ENCODE results near the gene S100P.

Gene S100P

DNA sequence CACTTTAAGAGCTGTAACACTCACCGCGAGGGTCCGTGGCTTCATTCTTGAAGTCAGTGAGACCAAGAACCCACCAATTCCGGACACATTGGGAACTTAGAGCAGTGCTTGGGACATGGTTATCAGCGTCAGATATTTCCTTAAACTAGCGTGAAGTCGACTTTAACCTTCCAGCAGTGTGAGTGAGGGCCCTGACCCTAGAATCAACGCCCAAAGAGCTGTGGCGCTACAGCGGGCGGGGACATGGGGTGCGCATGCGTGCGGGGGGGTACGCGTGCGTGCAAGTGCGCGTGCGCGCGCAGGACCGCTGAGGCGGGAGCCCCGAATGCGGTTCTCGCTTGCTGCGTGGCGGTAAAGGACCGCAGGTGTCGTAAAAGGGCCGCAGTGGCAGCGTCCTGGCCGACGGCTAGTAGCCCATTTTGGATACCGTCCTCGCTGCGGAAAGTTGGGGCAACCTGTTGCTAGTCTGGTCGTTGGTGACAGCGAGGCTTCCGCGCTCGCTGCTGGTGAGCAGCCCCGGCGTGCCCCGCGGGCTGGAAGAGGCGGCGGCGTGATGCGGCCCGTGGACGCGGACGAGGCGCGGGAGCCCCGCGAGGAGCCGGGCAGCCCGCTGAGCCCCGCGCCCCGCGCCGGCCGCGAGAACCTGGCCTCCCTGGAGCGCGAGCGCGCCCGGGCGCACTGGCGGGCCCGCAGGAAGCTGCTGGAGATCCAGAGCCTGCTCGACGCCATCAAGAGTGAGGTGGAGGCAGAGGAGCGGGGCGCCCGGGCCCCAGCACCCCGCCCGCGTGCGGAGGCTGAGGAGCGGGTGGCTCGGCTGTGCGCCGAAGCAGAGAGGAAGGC, 19.8 kb upstream of the S100P start:
- DNase-seq, result peak; percentile 87

DNA sequence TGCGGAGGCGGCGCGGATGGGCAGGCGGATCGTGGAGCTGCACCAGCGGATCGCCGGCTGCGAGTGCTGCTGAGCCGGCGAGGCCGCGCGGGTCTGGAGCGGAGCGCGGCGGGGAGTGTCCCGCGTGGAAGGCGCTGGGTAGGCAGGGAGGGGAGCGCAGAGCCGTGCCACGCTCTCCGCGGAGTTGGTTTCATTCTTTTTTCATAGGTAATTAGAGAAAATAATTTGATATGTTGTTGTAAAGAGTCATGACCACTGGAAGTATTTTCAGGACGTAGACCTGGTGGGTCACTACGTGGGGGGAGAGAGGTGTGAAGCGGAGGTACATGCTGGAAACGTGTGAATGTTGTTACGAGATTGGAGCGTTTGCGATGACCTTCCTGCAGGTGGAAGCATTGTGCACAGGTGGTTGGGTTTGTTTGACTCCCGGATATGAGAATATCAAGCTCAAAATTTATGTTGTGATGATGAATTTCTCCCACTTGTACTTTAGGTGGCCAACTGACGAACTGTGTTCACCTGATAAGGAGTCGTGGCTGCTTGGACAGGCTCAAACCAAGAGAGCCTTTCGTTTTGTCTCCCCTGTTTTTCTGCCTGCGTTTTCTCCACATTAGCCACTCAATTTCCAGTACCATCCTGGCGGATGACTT, 19.1 kb upstream of the S100P start:
- DNase-seq, result no peak

DNA sequence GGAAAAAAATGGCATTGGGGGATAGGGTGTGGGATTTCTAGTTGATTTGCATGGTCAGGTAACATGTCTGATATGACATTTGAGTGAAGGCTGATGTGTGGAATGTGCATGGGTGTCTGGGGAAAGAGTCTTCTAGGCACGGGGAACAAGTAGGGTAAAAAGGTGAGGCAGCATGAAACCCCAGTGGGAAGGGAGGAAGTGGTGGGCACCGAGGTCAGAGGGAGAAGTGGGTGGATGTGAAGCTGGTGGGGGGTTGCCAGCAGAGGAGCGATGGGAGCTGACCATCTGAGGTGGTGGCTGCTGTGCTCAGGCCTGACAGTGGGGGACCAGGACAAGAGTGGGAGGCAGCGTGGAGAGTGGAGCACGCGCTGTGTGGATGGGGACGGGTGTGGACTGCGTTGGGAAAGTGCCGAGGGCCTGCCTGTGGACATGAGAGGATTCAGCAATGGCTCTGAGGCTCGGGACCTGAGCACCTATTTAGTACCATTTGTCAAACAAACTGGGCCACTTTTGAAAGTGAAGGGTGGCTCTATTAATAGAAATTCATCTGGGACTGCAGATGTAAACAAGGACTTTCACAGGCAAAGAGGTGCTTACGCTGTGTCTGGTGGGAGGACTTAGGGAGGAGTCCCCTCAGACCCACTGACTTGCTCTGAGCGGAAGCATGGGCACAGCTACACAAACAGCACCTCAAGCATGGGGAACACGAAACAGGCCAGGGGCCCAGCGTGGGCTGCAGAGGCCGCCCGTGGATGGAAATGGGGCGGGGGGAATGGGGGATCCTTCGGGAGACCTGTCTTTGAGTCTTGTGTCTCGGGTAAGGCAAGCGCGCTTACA, 16.7 kb upstream of the S100P start:
- no peak for DNase-seq

DNA sequence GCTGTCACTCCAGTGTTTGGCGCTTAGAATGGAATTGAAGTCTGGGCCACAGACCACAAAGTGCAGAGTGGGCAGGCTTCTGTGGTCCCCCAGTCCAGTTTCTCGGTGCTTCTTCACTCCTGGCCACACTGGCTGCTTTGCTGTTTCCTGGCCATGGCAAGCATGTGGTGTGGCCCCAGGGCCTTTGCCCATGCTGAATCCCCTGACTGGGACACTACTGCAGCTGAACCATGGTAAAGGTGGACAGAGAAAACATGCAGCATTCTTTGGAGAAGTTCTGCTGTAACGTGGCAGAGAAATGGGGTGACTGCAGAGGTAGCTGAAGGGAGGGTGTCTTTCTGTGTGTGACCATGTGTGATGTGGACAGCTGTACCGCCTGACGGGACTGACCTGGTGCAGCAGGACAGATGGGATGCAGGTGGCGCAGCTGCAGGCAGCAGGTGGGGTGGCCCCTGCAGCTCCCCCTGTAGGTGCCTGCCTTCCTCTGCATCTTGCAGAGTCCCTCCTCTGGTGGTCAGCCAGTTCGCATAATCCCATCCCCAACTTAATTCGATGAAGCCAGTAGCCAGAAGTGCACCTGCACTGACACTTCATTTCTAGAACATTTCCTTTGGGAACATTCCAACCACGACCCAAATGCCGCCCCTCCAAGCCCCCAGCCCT, 13.2 kb upstream of the S100P start:
- no peak for DNase-seq

DNA sequence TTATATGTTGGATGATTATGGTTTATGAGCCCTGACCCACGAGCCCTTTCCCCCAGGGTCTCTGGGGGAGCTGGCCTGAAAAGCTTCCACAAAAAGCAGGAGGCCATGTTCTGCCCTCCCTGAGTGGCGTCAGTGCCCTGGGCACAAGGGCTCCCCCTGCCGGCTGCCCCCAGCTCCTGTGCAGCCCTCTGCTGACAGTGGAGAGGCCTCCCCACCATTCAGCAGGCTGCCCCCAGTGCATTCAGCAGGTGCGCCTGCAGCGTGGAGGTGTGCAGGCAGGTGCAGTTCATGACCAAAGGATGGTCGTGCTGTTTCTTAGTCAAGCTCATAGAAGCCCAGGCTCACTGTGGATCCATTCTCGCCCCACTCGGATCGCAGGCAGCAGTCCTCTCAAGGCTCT, 12.5 kb upstream of the S100P start:
- no peak for DNase-seq

DNA sequence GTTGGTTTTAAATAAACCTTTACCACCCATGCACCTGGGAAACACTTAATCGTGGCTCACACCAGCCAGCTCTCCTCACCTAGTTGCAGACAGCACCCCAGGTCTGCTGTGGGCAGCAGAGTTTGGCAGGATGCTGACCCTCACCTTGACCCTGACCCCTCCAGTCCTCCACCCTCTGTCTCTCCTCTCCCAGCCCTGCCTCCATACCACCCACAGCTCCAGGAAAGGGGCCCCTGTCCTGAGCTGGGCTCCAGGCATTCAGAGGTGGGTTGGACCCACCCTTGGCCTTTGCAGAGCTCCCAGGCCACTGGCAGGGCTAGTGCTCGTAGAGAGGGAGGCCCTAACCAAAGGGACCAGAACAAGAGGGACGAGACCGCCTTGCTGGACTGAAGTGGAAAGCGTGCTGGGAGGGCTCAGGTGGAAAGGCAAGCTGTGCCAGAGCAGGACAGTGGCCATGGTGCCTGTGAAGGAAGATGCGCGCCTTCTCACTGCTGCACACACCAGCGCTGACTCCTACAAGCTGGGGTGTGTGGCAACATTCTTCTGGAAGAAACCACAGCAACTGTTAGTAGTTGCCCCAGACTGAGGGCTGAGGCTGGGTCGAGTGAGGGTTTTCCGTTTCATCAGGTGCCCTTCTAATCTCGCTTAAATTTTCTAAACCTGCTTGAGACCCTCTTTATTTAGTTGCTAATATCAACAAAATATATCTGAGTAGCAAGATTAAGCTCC, 10.7 kb upstream of the S100P start:
- DNase-seq, result no peak

DNA sequence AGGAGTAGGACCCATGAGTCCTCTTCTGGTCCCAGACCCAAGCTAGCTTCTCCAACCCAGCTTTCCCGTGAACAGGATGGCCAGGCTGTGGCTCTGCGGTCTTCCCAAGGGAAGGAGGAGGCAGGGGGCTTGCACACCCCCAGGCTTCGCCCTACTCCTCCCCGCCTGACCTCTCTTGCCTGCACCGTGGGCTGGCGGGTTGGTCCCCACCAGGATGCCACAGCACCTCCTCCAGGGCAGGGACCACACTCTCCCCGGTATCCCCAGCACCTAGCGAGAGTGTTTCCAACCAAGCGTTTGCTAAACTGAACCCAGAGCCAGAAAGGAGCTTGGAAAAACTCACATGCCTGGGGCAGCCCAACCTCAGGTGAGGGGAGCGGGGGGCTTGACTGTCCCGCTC, 9.0 kb upstream of the S100P start:
- no peak for DNase-seq

DNA sequence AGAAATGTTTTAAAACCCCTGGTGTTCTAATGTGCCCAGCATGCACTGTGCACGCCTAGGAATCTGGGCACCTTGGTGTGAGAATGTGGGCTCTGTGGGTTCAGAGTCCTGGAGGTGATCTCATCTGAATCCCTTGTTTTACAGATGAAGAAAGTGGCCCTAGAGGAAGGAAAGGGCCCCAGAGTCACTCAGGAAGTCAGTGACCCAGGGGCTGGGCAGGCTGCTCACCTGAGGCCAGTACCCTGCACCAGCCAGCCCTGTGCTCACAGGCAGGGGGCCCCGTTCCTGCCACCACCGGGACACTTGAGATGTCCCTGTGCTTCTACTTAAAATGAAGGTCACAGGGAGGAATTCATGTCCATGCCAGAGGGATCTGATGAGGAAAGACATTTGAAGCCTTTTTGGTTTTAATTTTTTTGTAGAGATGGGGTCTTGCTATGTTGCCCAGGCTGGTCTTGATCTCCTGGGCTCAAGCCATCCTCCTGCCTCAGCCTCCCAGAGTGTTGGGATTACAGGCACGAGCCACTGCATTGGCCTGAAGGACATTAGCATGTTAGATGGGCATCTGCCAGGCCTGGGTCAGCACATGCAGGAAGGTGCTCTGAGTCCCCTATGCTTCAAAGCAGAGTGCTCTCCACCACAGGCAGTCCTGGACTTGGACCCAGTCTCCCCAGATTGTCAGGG, 7.4 kb upstream of the S100P start:
- DNase-seq, result no peak

DNA sequence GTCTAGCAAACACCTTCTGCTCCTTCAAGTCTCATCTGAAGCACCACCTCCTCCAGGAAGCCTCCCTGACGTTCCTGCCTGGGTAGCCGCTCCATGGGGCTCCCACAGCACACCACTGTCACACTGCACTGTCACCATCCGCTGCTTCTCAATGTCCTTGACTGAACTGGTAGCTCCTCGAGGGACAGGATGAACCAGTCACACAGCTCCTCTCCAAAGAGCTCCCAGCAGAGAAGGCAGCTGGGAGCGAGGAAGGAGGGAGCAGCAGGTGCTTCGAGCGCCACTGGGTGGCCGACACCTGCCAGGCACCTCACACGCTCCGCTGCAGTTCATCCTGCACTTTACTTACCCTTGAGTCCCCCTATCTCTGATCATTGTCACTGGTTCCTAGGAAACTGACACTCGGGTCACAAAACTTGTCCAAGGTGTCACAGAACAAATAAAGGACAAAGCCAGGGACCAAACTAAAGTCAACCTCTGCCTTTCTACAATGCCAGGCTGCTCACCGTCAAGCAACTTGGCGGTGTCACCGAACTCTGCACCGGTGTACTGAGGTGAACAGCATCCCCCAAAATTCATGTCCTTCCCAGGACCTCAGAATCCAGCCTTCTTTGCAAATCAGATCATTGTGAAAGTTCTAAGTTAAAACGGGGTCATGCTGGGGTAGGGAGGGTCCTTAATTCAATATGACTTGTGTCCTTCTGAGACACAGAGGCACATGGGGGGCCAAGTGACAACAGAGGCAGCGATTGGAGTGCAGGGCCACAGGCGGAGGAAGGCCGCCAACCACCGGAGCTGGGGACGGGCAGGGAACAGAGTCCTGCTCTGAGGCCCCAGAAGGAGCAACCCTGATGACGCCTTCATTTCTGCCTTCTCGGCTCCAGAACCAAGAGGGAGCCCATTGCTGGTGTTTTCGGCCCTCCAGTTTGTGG, 5.5 kb upstream of the S100P start:
- DNase-seq, result no peak

DNA sequence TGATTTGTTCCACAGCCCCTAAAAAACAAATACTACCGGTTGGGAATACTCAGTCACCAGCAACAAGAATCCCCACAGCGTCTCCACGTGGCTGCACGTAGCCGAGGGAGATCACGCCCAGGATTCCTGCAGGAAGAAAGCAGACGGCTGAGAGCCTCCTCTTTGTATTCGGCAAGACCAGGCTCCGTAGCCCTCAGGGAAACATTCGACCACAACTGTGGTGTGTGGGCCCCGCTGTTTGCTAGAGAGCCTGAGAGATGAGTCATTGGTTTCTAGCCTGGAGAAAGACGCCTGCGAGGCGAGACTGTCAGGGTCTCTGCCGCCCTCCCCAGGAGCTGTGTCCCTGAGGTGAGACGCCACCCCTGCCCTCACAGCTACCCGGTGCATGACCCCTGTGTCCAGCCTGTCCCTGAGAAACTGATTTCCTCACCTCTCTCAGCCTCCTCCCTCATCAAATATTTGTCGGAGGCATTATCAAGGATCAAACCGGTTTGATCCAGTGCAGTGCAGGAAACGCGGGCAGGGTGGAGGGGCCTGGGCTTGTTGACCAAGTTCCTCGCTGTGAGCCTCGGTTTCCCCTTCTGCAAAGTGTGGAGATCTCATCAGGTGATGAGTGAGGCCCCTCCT, 4.7 kb upstream of the S100P start:
- no peak for DNase-seq

DNA sequence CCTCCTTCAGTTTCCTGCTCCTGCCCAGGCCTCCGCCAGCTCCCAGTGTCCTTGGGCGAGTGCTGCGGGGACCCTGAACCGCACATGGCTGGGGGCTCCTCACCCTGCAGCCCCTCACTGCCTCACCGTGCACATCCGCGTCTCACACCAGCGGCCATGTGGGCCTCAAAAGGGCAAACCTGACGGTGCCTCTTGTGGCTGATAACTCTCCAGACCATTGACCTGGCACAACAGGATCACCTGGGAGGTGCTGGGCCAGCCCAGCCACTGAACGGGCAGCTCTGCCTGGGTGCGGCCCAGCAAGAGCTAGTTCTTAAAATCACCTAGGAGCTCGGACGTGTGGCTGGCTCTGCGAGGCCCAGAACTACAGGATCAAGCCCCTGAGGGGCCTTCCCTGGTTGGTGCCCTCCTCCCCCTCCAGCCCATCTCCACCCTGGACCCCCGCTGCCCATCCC, 4.1 kb upstream of the S100P start:
- DNase-seq, result no peak

DNA sequence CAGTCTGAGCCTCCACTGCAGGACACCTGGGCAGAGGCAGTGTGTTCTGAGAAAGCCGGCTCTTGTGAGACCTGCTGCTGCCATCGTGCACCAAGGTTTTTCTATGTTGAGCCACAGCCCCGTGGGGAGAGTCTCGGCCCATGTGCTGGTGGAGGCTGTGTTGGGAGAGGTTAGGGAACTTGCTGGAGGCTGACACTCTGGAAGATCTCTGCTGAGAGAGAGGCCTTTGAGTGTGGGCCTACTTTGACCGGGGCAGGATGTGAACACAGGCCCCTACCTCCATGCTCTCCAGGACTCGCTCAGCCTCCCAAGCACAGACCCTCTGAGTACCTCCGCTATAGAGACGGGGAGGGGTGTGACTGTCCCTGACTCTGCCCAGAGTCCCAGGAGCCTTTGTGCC, 1.3 kb upstream of the S100P start:
- DNase-seq, result no peak

DNA sequence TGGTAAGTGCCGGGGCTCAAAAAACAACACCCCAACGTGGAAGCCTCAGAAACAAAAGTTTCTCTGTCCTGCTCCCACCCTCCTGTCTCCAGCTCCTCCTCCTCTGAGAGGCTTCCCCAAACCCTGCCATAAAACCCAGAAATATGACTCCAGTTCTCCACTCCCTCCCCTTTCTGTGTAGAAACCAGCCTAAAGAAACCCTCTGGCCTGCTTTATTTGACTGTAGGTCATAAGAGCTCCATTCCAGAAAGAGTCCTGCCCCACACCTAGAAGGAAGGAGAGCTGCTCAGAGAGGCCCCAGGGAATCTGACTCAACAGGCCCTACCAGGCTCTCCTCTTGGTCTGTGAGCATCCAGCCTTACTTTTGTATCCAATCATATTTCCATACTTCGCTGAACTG, 872 bp upstream of the S100P start:
- no peak for DNase-seq

DNA sequence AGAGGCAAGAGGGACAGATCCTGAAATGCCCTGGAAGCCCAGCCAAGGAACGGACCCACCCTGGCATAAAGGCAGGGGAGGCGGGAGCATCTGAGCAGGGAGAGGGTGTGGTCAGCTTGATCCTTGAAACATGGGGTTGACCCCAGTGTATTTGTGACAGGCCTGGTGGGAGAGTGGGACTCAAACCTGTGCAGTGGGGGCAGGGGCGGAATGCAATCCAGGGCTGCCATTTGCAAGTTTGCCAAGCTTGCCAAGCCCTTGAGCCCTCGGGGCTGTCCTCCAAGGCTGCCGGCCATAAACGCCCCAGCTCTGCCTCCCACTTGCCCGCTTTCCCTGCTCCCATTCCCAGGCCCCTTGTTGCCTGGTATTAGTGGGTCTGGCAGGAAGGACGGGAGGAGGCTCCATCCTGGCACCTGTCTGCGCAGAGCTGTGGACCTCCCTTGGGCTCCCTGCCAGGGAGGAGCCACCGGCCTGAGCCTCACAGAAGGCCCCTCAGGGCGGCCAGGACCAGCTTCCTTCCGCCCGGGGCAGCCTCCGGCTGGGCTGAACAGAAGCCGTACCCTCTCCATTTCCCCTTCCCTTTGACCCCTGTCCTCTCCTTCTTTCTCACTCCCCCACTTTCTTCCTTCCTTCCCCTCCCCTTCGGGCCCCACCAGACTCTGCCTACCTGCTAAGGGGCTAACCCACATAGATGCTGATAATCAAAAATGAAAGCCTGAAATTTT, 661 bp downstream of the S100P start:
- DNase-seq, result no peak

DNA sequence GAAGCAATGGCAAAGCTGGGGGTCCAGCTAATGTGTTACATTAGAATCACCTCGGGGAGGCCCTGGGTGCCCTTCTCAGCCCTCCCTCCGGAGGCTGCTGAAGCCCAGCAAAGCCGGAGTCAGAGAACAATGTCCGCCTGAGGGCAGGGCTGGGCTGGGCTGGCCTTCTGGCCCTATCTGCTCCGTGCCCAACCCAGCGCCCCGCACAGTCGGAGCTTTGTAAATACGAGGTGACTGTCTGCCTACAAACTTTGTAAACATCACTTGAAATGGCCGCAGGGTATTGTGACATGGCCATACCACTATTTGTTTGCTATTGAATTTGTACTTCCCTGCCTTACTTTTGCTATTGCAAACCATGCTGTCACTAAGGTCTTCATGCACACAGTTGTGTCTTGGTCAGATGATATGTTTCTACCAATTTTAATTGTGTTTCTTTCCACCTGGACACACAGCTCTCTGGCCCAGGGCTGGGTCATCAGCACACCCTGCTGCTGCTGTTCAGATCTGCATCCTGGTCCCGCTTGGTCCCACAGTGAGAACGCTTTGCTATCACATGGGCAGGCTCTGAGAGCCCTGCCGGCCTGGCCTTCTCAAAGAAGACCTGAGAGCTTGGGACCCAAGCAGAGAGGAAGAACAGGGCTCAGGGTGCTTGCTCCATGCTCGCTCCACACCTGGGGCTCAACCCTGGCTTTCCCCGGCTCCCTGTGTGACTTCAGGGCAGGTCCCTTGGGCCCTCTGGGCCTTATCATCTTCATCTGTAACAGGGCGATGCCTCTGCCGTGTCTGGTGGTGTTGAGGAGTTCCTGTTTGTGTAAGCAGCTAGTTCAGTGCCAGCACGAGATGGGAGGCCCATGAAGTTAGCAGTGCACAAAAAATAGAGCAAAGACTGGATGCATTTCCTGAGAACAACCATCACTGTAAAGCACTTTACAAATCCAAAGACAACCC, 2.3 kb downstream of the S100P start:
- DNase-seq, result no peak

DNA sequence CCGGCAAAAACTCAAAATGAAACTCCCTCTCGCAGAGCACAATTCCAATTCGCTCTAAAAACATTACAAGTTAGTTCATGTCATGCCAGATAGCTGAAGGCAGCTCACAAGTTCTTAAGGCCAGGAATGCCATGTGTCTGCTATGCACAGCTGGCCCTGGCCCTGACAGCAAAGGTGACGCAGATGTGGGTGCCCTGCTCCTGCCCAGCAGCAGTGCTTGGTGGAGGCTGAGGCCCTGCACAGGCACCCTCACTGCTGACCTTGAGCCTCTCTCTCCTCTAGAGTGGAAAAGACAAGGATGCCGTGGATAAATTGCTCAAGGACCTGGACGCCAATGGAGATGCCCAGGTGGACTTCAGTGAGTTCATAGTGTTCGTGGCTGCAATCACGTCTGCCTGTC, 2.9 kb downstream of the S100P start:
- DNase-seq, result no peak

DNA sequence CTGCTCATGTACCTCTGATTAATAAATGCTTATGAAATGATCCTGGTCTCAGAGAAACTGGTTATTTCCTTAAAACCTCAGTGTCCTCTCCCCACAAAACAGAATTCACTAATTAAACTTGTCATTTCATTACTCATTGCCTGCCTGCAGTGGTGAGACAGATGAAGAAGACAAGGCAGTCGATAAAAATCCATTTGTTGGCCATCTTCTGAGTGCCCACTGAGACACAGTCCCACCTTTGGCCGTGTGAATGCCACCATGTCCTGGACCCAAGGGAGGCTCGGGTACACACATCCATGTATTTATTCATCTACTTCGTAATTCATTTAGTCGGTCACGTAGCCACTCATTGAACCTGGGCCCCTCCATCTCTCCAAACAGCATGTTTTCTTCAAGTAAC, 3.5 kb downstream of the S100P start:
- DNase-seq, result no peak

DNA sequence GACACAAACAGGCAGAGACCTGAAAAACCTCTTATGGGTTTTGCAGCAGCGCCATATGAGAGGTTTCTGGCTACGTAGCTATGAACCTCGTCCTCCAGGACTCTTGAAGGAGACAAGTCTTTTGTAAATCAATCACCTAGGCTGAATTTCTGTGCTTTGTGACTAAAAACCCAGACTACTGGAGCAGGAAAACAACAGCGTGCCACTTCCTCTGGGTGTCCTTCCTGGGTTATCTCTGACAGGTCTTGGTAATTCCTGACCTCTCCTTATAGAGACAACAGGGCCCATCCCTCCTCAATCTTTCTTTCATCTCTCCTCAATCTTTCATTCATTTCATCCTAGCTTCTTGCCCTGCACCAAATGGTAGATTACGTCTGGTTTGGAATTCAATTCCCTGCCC, 5.7 kb downstream of the S100P start:
- no peak for DNase-seq

Measured in NCI-H1048 (cell line).